ENCODE results near the gene ITPA. TPM values are rescaled to one million over a fixed set of nuclear protein-coding genes. Genes with fewer than 3 reads are reported as not detected.

ITPA gene
- total RNA-seq, 4 donors from 2014 or later = 15.0 to 95.7 (median 39.6) TPM

- H3K9me3 ChIP-seq = no peaks in the 10 kb centered on the region
- TF ChIP-seq POLR2A (IDR thresholded peaks at IDR 0.05) (no peak), POLR2AphosphoS5 (IDR thresholded peaks at IDR 0.05) (no peak), EP300 (IDR thresholded peaks at IDR 0.05; ENCODE audit: low read depth) (no peak), CTCF (IDR thresholded peaks at IDR 0.05) (no peak)
- in situ Hi-C loops (cut with MboI; ENCODE audit: low pct_ligation_motif_present in 1 of 4, low pct_unique_long_range_greater_than_20kb in 1 of 4, low sequenced_read_pairs in 3 of 4) (no loop called here), intact Hi-C loops (cut with DNase I; ENCODE audit: low total_unique reads) (no loop called here)
- H3K36me3 ChIP-seq = no peaks in the 10 kb centered on the region
- H3K27me3 ChIP-seq = peaks cover 5% of the 10 kb centered on the region
- 90% methylated on average over 14 of the region's 14 CpGs; no CpG with 5 or more reads in 1 of the 2 donors for WGBS, 2 donors (ENCODE audit: low coverage in 1 of 2)
- no peak overlapping the region for H3K4me3 ChIP-seq
- DNase-seq = no peak
- H3K27ac ChIP-seq = no peak overlapping the region
- peaks cover 0 to 6% (median 0%) of the 10 kb centered on the region in 4 donors for H3K4me1 ChIP-seq
Observed at GRCh38 chr20:3229798-3230197, 20.5 kb downstream of the ITPA start.

GRCh38 chr20:3231116-3231515 lies 21.8 kb downstream of the ITPA start:
- Histone ChIP-seq H3K27ac (no peak overlapping the region), H3K9me3 (no peaks in the 10 kb centered on the region), H3K4me1 (no peaks in the 10 kb centered on the region), H3K36me3 (no peaks in the 10 kb centered on the region), H3K27me3 (peaks cover 15% of the 10 kb centered on the region), H3K4me3 (no peak overlapping the region)
- DNase-seq = no peak
- in situ Hi-C loops (cut with MboI; ENCODE audit: low pct_ligation_motif_present in 1 of 4, low pct_unique_long_range_greater_than_20kb in 1 of 4, low sequenced_read_pairs in 3 of 4) = no loop called here
- intact Hi-C loops (cut with DNase I; ENCODE audit: low total_unique reads) = no loop called here
- 91% methylated on average over 21 of the region's 21 CpGs; no CpG with 5 or more reads in 1 of the 2 donors for whole genome bisulfite sequencing, 2 donors (ENCODE audit: low coverage in 1 of 2)
- no peak for TF ChIP-seq POLR2A (IDR thresholded peaks at IDR 0.05)

GRCh38 chr20:3231889-3232588 lies 22.7 kb downstream of the ITPA start:
- WGBS, 2 donors (ENCODE audit: low coverage in 1 of 2) = 81 to 86% methylated on average over 3 to 15 of the region's 15 CpGs
- Histone ChIP-seq H3K4me3 (no peak overlapping the region), H3K36me3 (no peaks in the 10 kb centered on the region), H3K27me3 (peaks cover 24% of the 10 kb centered on the region), H3K9me3 (no peaks in the 10 kb centered on the region), H3K27ac (no peak overlapping the region), H3K4me1 (no peaks in the 10 kb centered on the region)
- TF ChIP-seq CTCF (IDR thresholded peaks at IDR 0.05) (no peak), EP300 (IDR thresholded peaks at IDR 0.05; ENCODE audit: low read depth) (no peak), POLR2A (IDR thresholded peaks at IDR 0.05) (no peak), POLR2AphosphoS5 (IDR thresholded peaks at IDR 0.05) (no peak)
- intact Hi-C loops (cut with DNase I; ENCODE audit: low total_unique reads) = no loop called here
- in situ Hi-C loops (cut with MboI; ENCODE audit: low pct_ligation_motif_present in 1 of 4, low pct_unique_long_range_greater_than_20kb in 1 of 4, low sequenced_read_pairs in 3 of 4) = no loop called here
- no peak for DNase-seq

GRCh38 chr20:3233131-3233990 lies 24.1 kb downstream of the ITPA start:
- no peak for DNase-seq
- WGBS, 2 donors (ENCODE audit: low coverage in 1 of 2) = 84 to 95% methylated on average over 4 to 30 of the region's 32 CpGs
- no peaks in the 10 kb centered on the region for H3K36me3 ChIP-seq
- no peak for TF ChIP-seq POLR2AphosphoS5 (IDR thresholded peaks at IDR 0.05)
- TF ChIP-seq CTCF (IDR thresholded peaks at IDR 0.05) = no peak
- TF ChIP-seq EP300 (IDR thresholded peaks at IDR 0.05; ENCODE audit: low read depth) = no peak
- no peak for TF ChIP-seq POLR2A (IDR thresholded peaks at IDR 0.05)
- no peak overlapping the region for H3K4me3 ChIP-seq
- peaks cover 6 to 8% (median 7%) of the 10 kb centered on the region in 4 donors for H3K4me1 ChIP-seq
- H3K27ac ChIP-seq = no peak overlapping the region
- intact Hi-C loops (cut with DNase I; ENCODE audit: low total_unique reads) (no loop called here), in situ Hi-C loops (cut with MboI; ENCODE audit: low pct_ligation_motif_present in 1 of 4, low pct_unique_long_range_greater_than_20kb in 1 of 4, low sequenced_read_pairs in 3 of 4) (no loop called here)
- peaks cover 38% of the 10 kb centered on the region for H3K27me3 ChIP-seq
- no peaks in the 10 kb centered on the region for H3K9me3 ChIP-seq
